Middle frontal gyrus (tissue), 1 donor: ENCODE data around the gene XAGE1B.
"Not testable (repeated sequence)": the region's sequence is repeated elsewhere in the genome, so short reads cannot be mapped to it uniquely, and the experiment has no call there.

Experiments used
- DNase-seq: peaks from one replicate; pipeline ENCODE4 v3.0.0-alpha.2; 2015; ENCODE audit warnings: low spot score; ENCODE audit errors: extremely low spot score

XAGE1B gene, protein sequence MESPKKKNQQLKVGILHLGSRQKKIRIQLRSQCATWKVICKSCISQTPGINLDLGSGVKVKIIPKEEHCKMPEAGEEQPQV

DNA sequence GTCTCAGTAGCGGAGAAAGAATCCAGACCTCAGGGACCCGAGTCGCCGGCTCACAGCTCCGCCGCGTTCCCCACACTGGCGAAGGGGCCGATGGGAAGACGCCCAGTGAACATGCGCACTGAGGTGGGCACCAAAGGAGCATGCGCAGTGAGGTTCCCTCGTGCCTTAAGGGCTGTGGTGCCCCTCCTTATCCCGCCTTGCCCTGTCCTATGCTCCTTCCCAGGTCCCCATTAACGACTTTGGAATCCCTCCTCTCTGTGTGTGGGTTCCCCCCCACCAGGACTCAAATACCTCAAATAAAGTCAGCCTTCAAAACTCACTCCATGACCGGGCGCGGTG lies at the start of gene XAGE1B:
Gene XAGE1B, minus strand, starts transcription at position 77 of the 339 bp plus-strand sequence. CDS start 1,536 bp downstream, outside the sequence.
- DNase-seq: not testable (repeated sequence)

DNA sequence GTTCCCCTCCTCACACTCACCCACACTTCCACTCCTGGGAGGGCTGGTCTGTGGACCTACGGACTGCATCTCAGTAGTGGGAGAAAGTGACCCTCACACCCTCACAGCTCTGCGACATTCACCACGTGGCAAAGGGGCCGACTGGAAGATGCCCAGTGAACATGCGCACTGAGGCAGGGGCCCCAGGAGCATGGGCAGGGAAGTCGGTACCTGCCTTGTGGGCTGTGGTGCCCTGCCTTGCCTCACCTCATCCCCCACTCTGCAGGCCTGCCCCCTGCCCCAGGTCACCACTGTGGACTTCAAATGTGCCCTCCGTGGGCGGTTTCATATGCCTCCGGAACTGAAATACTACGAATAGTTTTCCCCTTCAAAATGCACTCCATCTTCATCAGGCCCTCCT lies 46.2 kb upstream of the XAGE1B start:
- no peak for DNase-seq

DNA sequence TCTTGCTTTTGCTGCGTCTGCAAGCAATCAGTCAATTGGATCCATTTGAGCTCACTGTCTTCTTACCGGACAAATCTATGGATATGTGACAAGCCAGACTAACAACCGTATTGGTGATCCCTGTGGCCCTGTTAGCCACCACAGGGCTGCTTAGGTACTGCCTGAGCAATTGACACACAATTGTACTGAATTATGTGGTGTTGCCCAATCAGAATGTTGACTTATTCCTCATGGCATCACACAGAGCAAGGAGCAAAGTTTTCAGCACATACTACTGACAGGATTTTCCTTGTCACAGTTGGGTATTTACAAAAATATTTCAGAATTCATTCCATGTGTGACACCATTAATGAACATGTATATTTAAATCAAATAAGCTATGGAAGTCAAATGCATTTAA lies 41.3 kb upstream of the XAGE1B start:
- no peak for DNase-seq

DNA sequence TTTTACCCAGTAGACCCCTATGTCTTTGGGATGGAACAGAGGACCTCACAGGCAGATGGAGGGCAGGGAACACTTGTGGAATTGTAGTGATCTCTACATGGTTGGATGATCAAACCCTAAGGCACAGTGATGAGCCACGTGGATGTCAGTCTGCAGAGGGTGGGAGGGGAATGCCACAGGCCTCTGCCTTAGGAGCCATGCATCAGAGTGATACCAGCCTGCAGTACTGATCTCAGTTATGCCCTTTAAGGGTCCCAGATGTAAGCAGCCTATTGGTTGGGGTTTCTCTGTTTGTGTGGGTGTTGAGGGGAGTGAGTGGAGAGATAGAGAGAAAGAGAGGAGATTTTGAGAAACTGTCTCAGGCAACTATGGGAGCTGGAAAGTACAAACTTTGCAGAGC lies 39.9 kb upstream of the XAGE1B start:
- no peak for DNase-seq

DNA sequence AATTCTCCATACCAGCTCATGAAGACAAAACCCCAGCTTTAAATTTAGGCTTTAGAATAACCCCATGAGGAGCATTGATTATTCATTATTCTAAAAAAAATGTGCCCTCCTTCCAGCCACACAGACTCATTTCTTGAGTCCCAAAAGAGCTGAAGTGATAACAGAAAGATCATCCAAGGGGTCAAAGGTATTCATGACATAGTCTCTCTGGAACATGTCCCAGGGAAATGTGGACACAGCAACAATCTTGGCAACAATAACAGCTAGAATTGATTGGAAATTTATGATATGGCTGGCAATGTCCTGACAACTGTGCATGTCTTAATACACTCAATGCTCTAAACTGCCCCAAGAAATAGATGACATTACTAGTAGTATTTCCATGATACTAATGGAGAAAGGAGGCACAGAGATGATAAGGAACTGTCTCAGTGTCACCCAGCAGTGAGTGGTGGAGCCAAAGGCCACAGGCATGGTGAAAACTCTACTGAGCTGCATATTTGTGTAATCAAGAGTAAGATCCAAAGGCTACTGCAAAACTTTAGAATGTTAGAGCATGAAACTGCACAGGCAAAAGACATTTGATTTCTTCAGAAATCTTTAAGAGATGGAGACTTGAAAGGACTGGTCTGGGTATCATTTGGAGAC lies 37.3 kb upstream of the XAGE1B start:
- DNase-seq: no peak

DNA sequence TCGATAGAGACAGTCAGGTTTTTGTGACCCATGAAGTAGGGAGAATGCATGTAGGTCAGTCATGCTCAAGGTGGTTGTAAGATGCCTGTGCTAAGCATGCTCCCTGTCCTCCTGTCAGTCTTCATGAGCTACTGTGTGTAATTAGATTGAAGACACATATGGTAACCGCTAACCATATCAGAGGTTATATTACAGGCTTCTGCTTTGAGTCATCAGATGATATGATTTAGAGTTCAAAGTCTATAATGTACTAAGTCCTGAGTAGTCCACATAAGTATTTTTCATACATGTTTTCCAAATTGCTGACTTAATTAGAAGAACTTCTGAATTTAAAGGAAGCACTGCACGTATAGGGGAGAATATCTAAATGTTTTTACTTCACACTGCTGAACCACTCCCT lies 31.9 kb upstream of the XAGE1B start:
- not testable (repeated sequence) for DNase-seq

DNA sequence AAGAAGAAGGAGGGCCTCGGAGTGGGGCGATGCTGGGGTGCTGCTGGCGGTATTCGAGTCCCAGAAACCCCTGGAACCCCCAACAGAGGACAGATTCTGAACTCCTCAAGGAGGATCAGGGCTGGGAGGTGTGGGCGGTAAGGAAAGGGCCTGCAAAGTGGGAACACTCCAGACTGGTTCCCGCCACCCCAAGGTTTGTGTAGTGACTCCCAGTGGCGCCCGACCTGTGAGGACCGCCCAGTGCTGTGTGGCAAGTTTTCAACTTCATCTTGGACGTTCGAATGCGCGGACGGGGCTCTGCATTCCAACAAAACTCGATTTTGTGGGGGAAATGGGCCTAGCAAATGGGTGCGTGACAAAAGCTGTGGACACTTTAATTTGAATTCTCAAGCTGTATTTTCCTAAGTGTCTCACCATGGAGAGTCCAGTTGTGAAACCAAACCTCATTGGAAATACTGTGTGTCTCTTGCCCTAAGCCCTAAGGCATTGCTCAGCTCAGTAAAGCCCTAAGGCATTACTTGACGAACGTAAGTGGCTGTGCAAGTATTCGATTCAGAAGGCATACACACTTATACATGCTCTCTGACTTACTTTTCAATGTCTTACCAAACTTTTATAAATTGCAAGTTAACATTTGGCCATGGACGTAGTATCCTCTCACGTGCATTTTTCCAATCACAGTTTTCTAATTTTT lies 27.4 kb upstream of the XAGE1B start:
- no peak for DNase-seq

DNA sequence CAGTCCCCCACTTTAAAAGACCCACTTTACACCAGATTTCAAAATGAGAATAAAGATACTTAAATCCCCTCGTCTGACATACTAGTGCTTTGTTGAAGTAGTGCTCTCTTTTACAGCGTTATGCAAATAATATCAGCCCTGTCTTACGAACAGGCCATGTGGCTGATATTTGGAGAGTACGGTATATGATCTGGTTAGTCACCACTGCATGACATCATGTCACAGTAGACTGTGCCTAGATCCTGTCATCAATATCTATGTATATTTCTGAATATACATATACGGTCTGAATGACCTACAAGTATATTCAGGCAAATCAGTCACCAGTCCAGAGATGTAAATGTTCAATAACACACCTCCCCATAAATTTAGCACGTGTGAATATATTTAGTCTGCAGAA lies 25.4 kb upstream of the XAGE1B start:
- DNase-seq: no peak

DNA sequence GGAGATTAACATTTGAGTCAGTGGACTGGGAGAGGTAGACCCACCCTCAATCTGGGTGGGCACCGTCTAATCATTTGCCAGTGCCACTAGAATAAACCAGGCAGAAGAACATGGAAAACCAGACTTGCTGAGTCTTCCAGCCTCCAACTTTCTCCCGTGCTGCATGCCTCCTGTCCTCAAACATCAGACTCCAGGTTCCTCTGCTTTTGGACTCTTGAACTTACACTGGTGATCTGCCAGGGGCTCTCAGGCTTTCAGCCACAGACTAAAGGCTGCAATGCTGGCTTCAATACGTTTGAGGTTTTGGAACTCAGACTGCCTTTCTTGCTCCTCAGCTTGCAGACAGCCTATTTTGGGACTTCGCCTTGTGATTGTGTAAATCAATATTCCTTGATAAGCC lies 24.2 kb upstream of the XAGE1B start:
- not testable (repeated sequence) for DNase-seq

DNA sequence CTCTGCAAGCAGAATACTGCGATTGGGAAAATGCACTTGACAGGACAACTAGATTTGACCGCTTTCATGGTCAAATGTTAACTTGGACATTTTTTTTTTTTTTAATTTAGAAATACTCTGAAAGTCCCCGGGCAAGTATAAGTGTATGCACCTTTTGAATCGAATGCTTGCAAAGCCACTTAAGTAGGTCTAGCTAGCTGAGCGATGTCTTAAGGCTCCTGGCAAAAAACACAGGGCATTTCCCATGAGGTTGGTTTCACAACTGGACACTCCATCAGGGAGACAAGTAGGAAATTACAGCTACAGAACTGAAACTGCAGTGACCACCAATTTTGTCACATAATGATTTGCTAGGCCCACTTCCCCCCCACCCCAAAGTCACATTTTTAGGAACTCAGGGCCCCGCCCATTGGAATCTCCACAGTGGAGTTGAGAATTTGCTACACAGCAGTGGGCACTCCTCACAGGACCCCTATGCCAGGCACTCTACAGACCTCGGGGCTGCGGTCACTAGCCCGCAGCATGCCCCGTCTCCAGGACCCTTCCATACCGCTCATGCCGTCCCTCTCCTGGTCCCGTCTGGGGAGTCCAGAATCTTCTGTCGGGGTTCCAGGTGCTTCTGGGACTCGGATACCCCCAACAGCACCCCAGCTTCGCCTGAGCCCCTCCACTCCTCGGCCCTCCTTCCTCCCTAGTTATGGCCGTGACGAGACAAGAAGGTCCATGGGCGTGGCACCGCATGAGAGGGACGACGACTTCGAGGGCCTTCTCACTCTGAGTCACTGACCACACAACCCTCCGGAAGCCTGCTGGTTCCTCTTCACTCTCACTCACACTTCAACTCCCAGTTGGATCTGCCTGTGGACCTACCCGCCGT lies 515 bp downstream of the XAGE1B start:
- not testable (repeated sequence) for DNase-seq

DNA sequence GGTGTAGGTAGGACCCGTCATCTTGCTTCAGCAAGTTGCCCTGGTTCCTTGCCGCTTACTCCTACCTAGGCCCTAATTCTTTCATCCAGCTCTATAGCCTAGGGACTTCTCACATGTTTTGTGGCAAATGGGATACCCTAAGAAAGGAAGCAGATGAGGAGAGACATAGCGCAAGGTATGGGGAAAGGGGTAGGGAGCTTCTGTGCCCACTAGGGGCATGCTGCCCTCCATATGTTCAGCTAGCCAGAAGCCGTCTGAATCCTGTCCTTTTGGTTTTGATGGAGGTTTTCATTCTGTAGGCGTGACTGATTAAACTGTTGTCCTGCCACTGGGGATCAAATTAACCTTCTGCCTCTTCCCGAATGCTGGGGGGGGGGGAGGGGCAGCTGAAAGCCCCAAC lies 5.7 kb downstream of the XAGE1B start:
- not testable (repeated sequence) for DNase-seq

DNA sequence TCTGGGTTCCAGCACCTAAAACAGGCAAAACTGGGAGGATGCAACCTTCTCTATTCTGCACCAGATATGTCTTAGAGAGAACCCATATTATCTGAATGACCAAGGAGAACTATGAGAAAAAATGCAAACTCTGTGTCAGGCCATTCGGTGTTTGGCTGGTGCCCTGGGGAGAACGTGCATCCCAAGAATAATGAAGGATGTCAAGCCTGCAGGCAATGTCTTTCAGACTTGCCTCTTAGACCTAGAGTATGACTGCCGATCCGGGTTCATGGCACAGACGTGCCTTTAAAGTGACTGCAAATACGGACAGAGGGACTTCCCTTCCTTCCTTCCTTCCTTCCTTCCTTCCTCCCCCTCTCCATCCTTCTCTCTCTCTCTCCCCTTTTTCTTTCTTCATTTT lies 6.9 kb downstream of the XAGE1B start:
- DNase-seq: no peak

DNA sequence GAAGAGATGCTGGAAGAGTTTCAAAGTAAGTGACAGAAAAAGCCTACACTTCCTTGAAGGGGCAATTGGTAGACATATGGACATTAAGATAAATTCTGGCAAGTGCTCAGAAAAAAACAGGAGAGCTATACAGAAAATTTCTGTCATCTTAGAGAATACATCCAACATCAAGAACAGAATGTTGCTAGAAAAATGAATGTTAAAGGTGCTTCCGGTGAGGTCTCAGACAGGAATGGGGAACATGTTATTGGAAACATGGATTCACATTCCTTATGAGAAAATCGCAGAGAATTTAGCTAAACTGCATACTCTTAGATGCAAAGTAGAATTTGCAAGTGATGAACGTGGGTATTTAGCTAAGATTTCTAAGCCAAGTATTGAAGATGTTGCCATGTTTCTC lies 9.5 kb downstream of the XAGE1B start:
- DNase-seq: no peak

DNA sequence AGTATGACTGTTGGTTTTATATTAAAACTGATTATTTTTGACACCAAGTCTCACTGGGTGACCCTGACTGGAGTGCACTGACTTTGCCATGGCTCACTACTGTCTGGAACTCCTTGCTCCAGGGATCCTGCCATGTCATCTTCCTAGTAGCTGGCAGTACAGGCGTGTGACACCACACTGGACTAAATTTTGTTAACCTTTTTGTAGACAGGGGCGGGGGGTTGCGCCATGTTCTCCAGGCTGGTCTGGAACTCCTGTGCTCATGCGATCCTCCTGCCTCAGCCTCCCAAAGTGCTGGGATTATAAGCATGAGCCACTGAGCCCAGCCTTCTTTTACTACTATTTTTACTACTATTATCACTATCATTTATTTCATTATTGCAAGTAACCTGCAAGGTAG lies 12.3 kb downstream of the XAGE1B start:
- no peak for DNase-seq

DNA sequence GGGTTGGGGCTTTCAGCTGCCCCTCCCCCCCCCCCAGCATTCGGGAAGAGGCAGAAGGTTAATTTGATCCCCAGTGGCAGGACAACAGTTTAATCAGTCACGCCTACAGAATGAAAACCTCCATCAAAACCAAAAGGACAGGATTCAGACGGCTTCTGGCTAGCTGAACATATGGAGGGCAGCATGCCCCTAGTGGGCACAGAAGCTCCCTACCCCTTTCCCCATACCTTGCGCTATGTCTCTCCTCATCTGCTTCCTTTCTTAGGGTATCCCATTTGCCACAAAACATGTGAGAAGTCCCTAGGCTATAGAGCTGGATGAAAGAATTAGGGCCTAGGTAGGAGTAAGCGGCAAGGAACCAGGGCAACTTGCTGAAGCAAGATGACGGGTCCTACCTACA lies 15.5 kb downstream of the XAGE1B start:
- not testable (repeated sequence) for DNase-seq

DNA sequence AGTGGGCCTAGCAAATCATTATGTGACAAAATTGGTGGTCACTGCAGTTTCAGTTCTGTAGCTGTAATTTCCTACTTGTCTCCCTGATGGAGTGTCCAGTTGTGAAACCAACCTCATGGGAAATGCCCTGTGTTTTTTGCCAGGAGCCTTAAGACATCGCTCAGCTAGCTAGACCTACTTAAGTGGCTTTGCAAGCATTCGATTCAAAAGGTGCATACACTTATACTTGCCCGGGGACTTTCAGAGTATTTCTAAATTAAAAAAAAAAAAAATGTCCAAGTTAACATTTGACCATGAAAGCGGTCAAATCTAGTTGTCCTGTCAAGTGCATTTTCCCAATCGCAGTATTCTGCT lies 20.5 kb downstream of the XAGE1B start:
- not testable (repeated sequence) for DNase-seq

DNA sequence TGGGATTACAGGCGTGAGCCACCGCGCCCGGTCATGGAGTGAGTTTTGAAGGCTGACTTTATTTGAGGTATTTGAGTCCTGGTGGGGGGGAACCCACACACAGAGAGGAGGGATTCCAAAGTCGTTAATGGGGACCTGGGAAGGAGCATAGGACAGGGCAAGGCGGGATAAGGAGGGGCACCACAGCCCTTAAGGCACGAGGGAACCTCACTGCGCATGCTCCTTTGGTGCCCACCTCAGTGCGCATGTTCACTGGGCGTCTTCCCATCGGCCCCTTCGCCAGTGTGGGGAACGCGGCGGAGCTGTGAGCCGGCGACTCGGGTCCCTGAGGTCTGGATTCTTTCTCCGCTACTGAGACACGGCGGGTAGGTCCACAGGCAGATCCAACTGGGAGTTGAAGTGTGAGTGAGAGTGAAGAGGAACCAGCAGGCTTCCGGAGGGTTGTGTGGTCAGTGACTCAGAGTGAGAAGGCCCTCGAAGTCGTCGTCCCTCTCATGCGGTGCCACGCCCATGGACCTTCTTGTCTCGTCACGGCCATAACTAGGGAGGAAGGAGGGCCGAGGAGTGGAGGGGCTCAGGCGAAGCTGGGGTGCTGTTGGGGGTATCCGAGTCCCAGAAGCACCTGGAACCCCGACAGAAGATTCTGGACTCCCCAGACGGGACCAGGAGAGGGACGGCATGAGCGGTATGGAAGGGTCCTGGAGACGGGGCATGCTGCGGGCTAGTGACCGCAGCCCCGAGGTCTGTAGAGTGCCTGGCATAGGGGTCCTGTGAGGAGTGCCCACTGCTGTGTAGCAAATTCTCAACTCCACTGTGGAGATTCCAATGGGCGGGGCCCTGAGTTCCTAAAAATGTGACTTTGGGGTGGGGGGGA lies 21.1 kb downstream of the XAGE1B start, which contains the start of gene XAGE1A:
Gene XAGE1A, plus strand, starts transcription at position 264 of the 874 bp plus-strand sequence. CDS start 1,554 bp downstream, outside the sequence.
- not testable (repeated sequence) for DNase-seq

DNA sequence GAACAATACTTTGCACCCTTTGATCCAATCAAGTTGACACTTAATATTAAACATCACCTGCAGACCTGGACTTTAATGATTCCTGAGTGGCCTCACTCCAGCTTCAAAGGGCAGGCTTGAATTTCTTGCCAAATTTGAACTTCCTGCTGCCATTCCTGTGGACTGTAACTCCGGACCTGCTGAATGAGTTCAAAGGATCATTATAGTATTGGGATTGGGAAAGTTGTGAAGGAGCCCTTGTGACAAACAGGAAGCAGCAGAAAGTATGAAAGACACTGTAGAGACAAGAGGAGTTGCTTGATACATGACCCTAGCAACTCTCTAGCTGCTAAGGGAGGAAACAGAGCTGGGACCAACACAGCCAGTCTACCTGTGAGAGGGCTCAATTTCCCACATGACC lies 45.6 kb downstream of the XAGE1B start:
- not testable (repeated sequence) for DNase-seq
